Activated CD4-positive, alpha-beta T cell treated with anti-CD3 and anti-CD28 coated beads, Interleukin-2, amount 50 U/mL, for 16 hours (primary cell): ENCODE measurements around the gene VPS13D.
"Not testable (repeated sequence)": the region's sequence is repeated elsewhere in the genome, so short reads cannot be mapped to it uniquely, and the experiment has no call there.

ENCODE experiments used
- DNase-seq: peaks from one replicate; pipeline ENCODE4 v3.0.0-alpha.2; 2020

The VPS13D gene

GRCh38 chr1:12376236-12377045 lies 146.6 kb downstream of the VPS13D start:
- no peak for DNase-seq

GRCh38 chr1:12380326-12381249 lies 150.8 kb downstream of the VPS13D start:
- no peak for DNase-seq

DNA sequence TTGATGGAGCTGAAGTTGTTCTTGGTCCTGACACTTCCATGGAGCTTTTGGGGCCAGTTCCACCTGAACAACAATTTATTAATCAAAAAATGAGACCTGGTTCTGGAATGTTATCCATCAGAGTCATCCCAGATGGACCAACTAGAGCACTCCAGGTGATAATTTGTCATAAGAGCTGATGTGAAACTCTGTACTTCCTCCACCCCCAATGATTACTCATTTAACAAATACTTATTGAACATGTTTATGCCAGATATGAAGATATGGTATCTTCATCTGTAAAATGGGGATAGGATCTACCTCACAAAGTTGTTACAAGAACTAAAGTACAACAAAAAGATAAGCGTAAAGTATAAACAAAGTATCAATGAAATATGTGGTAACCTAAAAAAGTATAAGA lies 153.2 kb downstream of the VPS13D start:
- peak; percentile 24 for DNase-seq

DNA sequence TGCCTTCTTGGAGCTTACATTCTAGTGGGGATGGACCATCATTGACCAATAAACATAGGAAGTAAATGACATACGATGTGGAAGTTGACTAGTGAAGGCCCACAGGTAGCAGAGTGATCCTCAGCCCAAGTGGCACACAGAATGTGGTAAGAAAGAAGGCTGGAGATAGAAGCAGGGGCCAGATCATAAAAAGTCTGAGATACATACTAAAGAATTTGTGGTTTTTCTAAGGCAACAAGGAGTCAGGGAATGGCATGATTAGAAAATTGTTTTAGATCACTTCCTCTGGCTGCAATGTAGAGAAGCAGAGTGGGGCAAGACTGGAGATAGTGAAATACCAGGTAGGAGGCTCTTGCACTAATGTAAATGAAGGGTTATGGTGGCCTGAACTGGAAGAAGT lies 154.0 kb downstream of the VPS13D start:
- no peak for DNase-seq

GRCh38 chr1:12384836-12385456 lies 155.1 kb downstream of the VPS13D start:
- DNase-seq, result peak; percentile 69

- no peak for DNase-seq
These were observed 156.3 kb downstream of the VPS13D start for GRCh38 chr1:12386130-12386529.

- no peak for DNase-seq
These were observed 157.8 kb downstream of the VPS13D start for GRCh38 chr1:12387641-12388040.

GRCh38 chr1:12390296-12390695 lies 160.5 kb downstream of the VPS13D start:
- not testable (repeated sequence) for DNase-seq

GRCh38 chr1:12397462-12398450 lies 167.9 kb downstream of the VPS13D start:
- no peak for DNase-seq

- no peak for DNase-seq
These were observed 168.6 kb downstream of the VPS13D start for GRCh38 chr1:12398479-12398878.

DNA sequence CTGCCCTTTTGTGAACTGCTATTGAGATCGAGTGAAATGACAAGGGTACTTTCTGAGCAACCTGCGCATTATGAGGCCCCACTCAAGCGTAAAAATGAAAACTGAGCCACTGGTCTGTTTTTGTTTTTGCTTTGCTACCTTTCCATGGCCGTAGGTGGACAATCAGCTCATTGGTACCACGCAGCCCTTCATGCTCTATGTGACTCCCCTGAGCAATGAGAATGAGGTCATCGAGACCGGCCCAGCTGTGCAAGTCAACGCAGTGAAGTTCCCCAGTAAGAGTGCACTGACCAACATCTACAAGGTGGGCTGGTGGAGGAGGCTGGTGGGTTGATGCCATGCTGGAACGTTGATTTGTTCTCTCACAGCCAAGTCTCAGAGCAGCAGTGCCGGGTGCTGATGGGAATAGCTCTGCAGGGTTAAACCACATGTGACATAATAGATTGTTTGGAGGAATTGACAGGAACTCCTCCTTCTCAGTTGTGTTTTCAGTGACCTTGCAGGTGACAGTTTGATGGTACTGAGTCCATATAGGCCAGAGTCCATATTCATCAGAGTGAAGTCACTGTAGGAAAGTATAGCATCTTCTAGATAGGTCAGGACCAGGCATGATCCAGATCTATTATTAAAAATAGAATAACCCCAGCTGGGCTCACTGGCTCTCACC lies 170.3 kb downstream of the VPS13D start:
- DNase-seq, result no peak

GRCh38 chr1:12402159-12402673 lies 172.4 kb downstream of the VPS13D start:
- no peak for DNase-seq

DNA sequence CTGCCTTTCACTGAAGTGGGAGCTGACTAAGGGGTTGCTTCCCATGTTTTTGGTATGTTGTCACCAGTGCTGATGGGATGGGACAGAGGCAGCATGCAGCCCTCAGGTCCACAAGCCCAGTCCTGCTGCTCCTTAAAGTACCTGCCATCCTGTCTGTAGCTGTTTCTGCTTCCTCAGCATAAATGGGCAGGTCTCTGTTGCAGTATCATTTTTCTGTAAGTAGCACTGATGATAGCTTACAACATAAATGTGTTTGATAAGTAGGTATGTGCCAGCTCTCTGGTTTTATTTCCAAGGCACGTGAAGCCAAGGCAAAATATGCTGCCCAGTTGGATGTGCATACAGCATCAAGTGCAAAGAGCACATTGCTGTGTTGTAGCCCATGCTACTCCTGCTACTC lies 173.0 kb downstream of the VPS13D start:
- no peak for DNase-seq

GRCh38 chr1:12404918-12405317 lies 175.1 kb downstream of the VPS13D start:
- no peak for DNase-seq

- DNase-seq, result no peak
These were observed 175.7 kb downstream of the VPS13D start for GRCh38 chr1:12405325-12406210.

DNA sequence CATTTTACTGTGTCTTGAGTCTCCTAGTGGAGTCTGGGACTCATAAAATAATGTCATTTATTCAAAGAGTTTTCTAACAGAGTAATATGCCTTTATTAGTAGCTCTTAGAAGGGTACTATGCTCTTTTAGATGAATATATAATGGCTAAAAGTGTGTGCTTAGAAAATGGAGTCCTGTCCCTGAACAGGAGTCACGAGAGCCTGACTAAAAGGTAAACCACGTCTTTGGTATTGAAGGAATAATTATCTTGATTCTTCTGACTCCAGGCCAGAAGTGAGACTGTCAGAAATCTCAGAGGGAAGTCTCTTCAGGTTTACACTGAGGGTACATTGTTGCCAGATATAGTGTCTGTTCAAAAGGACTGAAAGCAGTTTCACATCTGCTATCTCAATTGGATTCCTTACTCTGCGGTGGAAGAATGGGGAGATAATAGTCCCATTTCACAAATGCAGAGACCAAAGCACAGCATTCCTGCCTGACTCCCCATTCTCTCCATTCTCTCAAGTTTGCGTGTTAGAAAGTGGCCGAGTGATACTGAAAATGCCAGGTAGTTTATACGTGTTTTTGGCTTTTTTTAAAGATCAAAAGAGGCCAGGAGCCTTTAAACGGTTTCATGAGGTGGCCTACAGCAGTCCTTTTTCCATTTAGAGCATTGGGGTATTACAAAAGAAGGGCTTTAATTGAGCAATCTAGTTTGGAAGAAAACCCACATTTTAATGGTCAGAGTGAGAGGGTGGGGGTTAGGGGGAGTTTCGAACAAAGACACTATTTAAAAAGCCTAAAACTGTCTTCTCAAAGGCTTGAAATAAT lies 176.6 kb downstream of the VPS13D start:
- DNase-seq, result no peak

- peak; percentile 70 for DNase-seq
These were observed 177.5 kb downstream of the VPS13D start for GRCh38 chr1:12407050-12407961.

- DNase-seq, result no peak
These were observed 178.2 kb downstream of the VPS13D start for GRCh38 chr1:12407962-12408454.
